GM12864 (cell line): ENCODE results near the gene PYCARD.

Source experiments
- DNase-seq: peaks from one replicate; pipeline ENCODE4 v3.0.0-alpha.2; 2011; ENCODE audit warnings: low read depth
- H3K4me3 ChIP-seq: 2 replicates; pipeline ENCODE4 v1.5.1; 2011; ENCODE audit warnings: mild to moderate bottlenecking, low read depth, low read length, control low read depth
- CTCF ChIP-seq: IDR thresholded peaks from 2 replicates; pipeline ENCODE4 v1.5.1; 2011; ENCODE audit warnings: low read depth, mild to moderate bottlenecking, moderate library complexity, low read length, control low read depth, inconsistent platforms; ENCODE audit errors: missing control alignments

Gene PYCARD

GRCh38 chr16:31194898-31195297, 7.7 kb downstream of the PYCARD start:
- TF ChIP-seq CTCF, result no peak
- no peak overlapping the region for H3K4me3 ChIP-seq
- DNase-seq, result no peak

GRCh38 chr16:31193874-31194273, 8.7 kb downstream of the PYCARD start:
- TF ChIP-seq CTCF, result no peak
- DNase-seq, result no peak
- no peak overlapping the region for H3K4me3 ChIP-seq

- no peak for TF ChIP-seq CTCF
- DNase-seq, result no peak
- H3K4me3 ChIP-seq, result no peak overlapping the region
Observed at GRCh38 chr16:31192856-31193642, 9.5 kb downstream of the PYCARD start.

- no peak for DNase-seq
- no peak for TF ChIP-seq CTCF
- no peak overlapping the region for H3K4me3 ChIP-seq
Observed at GRCh38 chr16:31191697-31192428, 10.7 kb downstream of the PYCARD start.

- TF ChIP-seq CTCF, result no peak
- H3K4me3 ChIP-seq, result no peak overlapping the region
- DNase-seq, result no peak
Observed at GRCh38 chr16:31190818-31191444, 11.6 kb downstream of the PYCARD start.

- TF ChIP-seq CTCF, result no peak
- no peak for DNase-seq
- no peak overlapping the region for H3K4me3 ChIP-seq
Observed at GRCh38 chr16:31190061-31190460, 12.5 kb downstream of the PYCARD start.
